HCT116 (cell line): ENCODE data around the gene BTF3.

Experiments
- ELF1 ChIP-seq: IDR thresholded peaks from 2 replicates; pipeline ENCODE4 v1.6.1; 2012; ENCODE audit warnings: low read depth, borderline replicate concordance
- POLR2A ChIP-seq: IDR thresholded peaks from 2 replicates; pipeline ENCODE4 v1.7.0; 2011; ENCODE audit warnings: borderline replicate concordance; ENCODE audit not compliant: insufficient read depth, insufficient read length; ENCODE audit errors: extremely low read depth
- TF ChIP-seq, protein P1 (sequence below), 3 experiments: fragments of 200-600 bp in 1 of 3; sonication (generic) in 1 of 3; IDR thresholded peaks in 2 of 3; conservative IDR thresholded peaks in 1 of 3; 2 replicates each; pipeline ENCODE4 v1.5.1; 2012 to 2017; ENCODE audit warnings: low read depth in 2 of 3, low read length in 2 of 3, antibody characterized with exemption in 1 of 3, borderline replicate concordance in 1 of 3, control low read depth in 1 of 3, mild to moderate bottlenecking in 1 of 3, mixed read lengths in 1 of 3, mixed run types in 1 of 3, moderate library complexity in 1 of 3; ENCODE audit not compliant: insufficient read depth in 1 of 3

DNA sequence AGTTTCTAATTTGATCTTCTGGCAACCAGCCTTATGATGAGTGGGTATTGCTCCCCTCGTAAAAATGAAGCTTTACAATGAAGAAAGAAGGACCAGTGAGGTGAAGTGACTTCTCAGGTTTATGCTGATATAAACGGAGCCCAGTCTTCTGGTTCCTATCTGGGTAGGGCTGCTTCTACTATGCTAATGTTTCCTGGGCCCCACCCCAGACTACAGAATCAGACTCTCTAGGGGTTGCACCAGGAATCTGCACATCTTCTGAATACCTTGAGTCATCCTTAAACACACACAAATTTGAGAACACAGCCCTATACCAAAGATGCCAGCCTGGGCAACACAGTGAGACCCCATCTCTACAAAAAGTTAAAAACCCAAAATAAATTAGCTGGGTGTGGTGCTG, 16.2 kb downstream of the BTF3 start:
- TF ChIP-seq, protein P1, sequence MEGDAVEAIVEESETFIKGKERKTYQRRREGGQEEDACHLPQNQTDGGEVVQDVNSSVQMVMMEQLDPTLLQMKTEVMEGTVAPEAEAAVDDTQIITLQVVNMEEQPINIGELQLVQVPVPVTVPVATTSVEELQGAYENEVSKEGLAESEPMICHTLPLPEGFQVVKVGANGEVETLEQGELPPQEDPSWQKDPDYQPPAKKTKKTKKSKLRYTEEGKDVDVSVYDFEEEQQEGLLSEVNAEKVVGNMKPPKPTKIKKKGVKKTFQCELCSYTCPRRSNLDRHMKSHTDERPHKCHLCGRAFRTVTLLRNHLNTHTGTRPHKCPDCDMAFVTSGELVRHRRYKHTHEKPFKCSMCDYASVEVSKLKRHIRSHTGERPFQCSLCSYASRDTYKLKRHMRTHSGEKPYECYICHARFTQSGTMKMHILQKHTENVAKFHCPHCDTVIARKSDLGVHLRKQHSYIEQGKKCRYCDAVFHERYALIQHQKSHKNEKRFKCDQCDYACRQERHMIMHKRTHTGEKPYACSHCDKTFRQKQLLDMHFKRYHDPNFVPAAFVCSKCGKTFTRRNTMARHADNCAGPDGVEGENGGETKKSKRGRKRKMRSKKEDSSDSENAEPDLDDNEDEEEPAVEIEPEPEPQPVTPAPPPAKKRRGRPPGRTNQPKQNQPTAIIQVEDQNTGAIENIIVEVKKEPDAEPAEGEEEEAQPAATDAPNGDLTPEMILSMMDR (IDR thresholded peaks at IDR 0.05 in 2 of 3, conservative IDR thresholded peaks at IDR 0.05 in 1 of 3; ENCODE audit: borderline replicate concordance in 1 of 3, insufficient read depth in 1 of 3, low read depth in 2 of 3, low read length in 2 of 3): no peak
- TF ChIP-seq POLR2A: no peak
- no peak for TF ChIP-seq ELF1
